Fibroblast of the aortic adventitia (primary cell): ENCODE measurements around the gene SIGLEC15. TPM values are rescaled to one million over a fixed set of nuclear protein-coding genes. Genes with fewer than 3 reads are reported as not detected.

Experiments used
- DNase-seq: peaks from one replicate; pipeline ENCODE4 v3.0.0-alpha.2; 2010; ENCODE audit warnings: low read depth
- H3K4me3 ChIP-seq: 2 replicates; pipeline ENCODE4 v1.5.1; 2011; ENCODE audit warnings: low read depth, mild to moderate bottlenecking, control low read depth, low read length, moderate library complexity
- total RNA-seq: library from RNA; depleted of rRNA; stranded (reverse); fragments of >200 nt; gene quantifications from 2 replicates; pipeline ENCODE4 v1.2.3, GENCODE V29; 2012; ENCODE audit warnings: low replicate concordance
- TF ChIP-seq, protein P1 (sequence below): IDR thresholded peaks from 2 replicates; pipeline ENCODE4 v1.5.1; 2011; ENCODE audit warnings: mild to moderate bottlenecking, low read length, control low read depth, inconsistent platforms; ENCODE audit not compliant: insufficient read depth

SIGLEC15 gene
- total RNA-seq, 1 donor = 8.4 TPM

DNA sequence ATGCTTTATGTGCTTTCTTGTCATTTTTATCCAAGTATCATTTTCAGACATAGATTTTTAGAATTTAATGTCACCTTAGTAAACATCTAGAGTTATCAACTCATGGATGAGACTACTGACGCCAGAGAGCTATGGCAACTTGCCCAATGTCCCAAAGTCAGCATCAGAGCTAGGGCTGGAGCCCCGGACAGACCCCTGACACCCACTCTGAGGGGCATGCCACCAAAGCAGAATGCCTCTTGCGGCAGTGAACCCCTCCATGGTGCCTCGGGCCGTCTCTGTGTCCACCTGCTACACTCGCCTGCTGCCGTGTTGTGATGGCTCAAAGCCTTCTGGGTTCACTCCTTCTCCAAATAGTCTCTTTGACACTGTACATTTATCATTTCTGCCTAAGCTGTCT is 5.4 kb downstream of the SIGLEC15 start:
- DNase-seq = no peak
- H3K4me3 ChIP-seq = no peak overlapping the region
- TF ChIP-seq, protein P1, sequence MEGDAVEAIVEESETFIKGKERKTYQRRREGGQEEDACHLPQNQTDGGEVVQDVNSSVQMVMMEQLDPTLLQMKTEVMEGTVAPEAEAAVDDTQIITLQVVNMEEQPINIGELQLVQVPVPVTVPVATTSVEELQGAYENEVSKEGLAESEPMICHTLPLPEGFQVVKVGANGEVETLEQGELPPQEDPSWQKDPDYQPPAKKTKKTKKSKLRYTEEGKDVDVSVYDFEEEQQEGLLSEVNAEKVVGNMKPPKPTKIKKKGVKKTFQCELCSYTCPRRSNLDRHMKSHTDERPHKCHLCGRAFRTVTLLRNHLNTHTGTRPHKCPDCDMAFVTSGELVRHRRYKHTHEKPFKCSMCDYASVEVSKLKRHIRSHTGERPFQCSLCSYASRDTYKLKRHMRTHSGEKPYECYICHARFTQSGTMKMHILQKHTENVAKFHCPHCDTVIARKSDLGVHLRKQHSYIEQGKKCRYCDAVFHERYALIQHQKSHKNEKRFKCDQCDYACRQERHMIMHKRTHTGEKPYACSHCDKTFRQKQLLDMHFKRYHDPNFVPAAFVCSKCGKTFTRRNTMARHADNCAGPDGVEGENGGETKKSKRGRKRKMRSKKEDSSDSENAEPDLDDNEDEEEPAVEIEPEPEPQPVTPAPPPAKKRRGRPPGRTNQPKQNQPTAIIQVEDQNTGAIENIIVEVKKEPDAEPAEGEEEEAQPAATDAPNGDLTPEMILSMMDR = no peak

DNA sequence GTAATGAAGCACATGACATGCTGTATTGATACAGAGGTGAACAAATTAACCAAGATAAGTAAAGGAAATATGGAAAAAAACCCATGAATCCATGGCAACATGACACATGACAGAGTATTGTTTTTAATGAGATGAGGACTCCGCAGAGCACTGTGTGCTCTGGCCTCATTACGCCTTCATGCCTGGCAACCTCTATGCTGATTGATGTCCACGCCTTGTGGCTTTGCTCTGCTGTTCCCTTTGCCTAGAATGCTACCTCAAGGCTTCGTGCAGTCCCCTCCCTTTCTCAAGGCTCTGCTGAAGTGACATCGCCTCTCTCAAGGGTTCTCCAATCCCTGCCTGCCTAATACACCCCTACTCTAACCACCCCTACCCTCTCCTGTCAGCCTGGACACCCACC is 8.4 kb downstream of the SIGLEC15 start:
- TF ChIP-seq, protein P1 = no peak
- H3K4me3 ChIP-seq = no peak overlapping the region
- no peak for DNase-seq

DNA sequence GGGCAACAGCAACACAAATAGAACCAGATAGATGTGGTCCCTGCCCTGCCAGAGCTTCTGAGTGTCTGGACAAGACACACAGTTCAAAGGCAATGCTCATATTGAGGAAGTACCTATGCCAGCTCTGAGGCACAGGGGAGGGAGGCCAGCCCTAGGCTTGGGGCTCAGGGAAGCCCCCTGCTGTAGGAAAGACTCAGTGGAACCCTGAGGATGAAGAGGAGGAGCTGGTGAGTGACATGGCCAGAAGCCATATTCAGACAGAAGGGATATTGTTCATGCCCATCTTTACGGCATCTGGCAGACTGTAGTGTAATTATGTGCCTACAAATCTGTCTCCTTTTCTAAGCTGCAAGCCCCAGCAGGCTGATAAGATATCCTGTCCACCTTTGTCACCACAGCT is 8.8 kb downstream of the SIGLEC15 start:
- DNase-seq = no peak
- TF ChIP-seq, protein P1 = no peak
- H3K4me3 ChIP-seq = no peak overlapping the region

DNA sequence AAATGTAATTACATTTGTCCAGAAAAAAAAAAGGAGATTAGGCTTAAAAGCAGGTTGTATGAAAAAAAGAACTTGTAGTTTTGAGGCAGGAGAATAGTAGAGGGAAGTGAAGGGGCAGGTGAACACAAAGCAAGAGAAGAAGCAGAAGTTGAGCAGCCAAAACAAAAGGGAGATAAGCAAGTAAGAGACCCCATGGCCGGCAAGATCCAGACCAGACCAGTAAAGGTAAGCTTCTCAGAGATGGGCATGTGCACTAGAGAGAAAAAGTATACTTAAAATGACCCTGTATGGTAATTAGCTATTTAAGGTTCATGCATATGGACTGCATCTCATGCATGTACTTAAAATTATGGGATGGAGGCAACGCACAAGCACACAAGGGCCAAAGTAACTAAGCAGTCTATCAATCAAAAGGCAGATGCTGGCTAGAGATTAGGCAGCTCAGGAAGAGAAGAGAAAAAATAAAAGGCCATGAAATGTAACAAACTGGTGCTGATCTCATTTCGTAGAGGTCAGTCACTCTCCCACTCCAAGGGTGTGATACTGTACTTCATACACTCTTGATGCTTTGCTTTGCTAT is 9.7 kb downstream of the SIGLEC15 start:
- TF ChIP-seq, protein P1 = no peak
- H3K4me3 ChIP-seq = no peak overlapping the region
- no peak for DNase-seq

DNA sequence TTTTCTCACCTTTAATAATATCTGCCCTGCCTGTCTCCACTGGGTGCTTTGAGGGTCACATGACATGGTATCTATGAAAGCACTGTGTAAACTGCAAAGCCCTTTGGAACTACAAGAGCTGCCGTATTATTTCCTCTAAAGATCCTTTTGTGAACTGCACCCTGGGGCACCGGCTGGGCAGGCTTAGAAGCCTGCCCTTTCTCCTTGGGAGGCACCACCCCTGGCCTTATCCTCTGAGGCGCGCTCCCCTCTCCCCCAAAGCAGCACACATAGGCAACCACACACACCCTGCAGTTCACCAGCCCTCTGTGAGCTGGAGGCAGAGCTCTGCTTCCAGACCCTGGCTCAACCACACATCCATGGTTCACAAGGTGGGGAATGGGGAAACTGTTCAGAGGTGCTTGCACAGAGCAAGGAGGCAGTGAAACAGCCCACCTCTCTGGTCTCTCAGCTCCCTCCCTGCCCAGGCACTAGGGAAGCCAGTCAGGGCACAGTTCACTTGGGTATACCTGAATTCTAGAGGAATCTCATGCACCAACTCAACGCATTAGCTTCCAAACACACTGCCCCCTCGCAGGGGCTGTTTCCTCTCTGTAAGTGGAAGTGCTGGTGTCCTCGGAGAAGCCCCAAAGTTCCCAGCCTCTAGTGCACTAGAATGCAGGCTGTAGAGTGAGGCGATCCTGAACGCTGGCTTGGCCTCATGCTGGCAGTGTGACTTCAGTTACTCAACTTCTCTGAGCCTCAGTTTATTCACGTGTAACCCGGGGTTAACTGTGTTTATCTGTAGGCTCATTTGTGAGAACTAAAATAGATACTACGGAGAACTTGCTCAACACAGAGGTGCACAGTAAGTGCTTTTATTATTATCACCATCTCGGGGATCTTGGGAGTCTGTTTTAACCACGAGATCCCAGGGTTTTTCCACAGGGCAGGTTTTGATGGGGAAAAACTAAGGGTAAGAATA is 11.0 kb downstream of the SIGLEC15 start:
- DNase-seq = no peak
- TF ChIP-seq, protein P1 = no peak

DNA sequence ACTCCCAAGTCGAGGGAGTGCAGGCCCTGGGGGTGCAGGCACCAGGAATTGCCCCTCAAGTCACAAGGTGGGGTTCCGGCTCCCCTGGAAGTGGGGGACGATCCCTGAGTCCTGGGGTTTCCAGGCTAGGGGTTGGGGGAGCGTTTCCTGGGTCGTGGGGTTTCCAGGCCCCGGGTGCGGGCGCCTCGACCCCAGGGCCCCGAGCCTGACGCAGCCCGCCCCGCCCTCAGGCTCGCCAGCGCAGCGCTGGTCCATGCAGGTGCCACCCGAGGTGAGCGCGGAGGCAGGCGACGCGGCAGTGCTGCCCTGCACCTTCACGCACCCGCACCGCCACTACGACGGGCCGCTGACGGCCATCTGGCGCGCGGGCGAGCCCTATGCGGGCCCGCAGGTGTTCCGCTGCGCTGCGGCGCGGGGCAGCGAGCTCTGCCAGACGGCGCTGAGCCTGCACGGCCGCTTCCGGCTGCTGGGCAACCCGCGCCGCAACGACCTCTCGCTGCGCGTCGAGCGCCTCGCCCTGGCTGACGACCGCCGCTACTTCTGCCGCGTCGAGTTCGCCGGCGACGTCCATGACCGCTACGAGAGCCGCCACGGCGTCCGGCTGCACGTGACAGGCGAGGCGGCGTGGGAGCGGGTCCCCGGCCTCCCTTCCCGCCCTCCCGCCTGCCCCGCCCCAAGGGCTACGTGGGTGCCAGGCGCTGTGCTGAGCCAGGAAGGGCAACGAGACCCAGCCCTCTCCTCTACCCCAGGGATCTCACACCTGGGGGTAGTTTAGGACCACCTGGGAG is 12.0 kb downstream of the SIGLEC15 start:
- no peak overlapping the region for H3K4me3 ChIP-seq
- no peak for DNase-seq
- TF ChIP-seq, protein P1 = no peak

More for the DNA sequence above, 11.0 kb downstream of the SIGLEC15 start:
- no peak overlapping the region for H3K4me3 ChIP-seq
